GM12864 (cell line): ENCODE data around the gene SLC46A3.
"Not testable (repeated sequence)": the region's sequence is repeated elsewhere in the genome, so short reads cannot be mapped to it uniquely, and the experiment has no call there.

Experiments
- DNase-seq: peaks from one replicate; pipeline ENCODE4 v3.0.0-alpha.2; 2011; ENCODE audit warnings: low read depth
- H3K4me3 ChIP-seq: 2 replicates; pipeline ENCODE4 v1.5.1; 2011; ENCODE audit warnings: mild to moderate bottlenecking, low read depth, low read length, control low read depth
- CTCF ChIP-seq: IDR thresholded peaks from 2 replicates; pipeline ENCODE4 v1.5.1; 2011; ENCODE audit warnings: low read depth, mild to moderate bottlenecking, moderate library complexity, low read length, control low read depth, inconsistent platforms; ENCODE audit errors: missing control alignments

Gene SLC46A3

GRCh38 chr13:28704919-28705318, 13.9 kb downstream of the SLC46A3 start:
- TF ChIP-seq CTCF: no peak
- no peak for DNase-seq
- no peak overlapping the region for H3K4me3 ChIP-seq

GRCh38 chr13:28704282-28704681, 14.5 kb downstream of the SLC46A3 start:
- H3K4me3 ChIP-seq: no peak overlapping the region
- no peak for TF ChIP-seq CTCF
- DNase-seq: no peak

DNA sequence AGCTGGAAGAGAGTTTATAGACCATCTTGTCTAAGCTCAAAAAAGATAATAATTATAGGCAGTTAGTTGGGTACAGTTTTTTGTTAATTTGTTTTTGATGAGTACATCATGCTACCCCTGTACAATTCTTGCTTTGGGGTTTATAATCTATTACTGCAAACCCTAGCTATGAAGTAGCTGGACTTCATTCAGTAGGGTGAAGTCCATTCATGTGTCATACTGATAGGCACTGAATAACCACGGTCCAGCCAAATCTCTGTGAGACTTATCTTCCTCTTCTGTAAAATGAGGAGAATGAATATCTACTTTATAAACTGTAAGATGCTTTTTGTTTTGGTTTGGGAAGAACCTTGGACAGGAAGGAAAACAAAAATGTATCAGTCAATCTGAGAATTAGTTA, 19.5 kb downstream of the SLC46A3 start:
- no peak for DNase-seq
- no peak overlapping the region for H3K4me3 ChIP-seq
- no peak for TF ChIP-seq CTCF

DNA sequence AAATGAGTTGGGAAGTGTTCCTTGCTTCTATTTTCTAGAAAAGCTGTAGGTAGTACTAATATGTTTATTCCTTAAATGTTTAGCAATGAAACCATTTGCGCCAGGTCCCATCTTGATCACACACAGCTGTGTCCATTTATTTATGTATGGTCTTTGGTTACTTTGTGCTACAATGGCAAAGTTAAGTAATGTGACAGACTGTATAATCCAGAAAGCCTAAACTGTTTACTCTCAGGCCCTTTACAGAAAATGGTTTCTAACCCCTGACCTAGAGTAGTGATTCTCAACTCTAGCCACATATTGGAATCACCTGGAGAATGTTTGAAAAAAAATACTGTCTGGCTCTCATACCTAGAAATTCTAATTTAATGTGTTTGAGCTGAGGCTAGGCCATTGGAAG, 21.3 kb downstream of the SLC46A3 start:
- no peak overlapping the region for H3K4me3 ChIP-seq
- no peak for DNase-seq
- no peak for TF ChIP-seq CTCF

- DNase-seq, H3K4me3 ChIP-seq: not testable (repeated sequence)
Measured at GRCh38 chr13:28693605-28694491, 24.9 kb downstream of the SLC46A3 start.

- no peak for DNase-seq
- no peak for TF ChIP-seq CTCF
- no peak overlapping the region for H3K4me3 ChIP-seq
Measured at GRCh38 chr13:28685892-28686291, 32.9 kb downstream of the SLC46A3 start.

- H3K4me3 ChIP-seq: no peak overlapping the region
- DNase-seq: no peak
- no peak for TF ChIP-seq CTCF
Measured at GRCh38 chr13:28685114-28685513, 33.7 kb downstream of the SLC46A3 start.
